Thyroid gland (tissue), 4 donors: ENCODE data around the gene LIPM.

Experiments used
- POLR2A ChIP-seq, 2 donors: fragments of 450-650 bp; IDR thresholded peaks; one replicate each; pipeline ENCODE4 v1.6.1; 2017; ENCODE audit warnings: antibody characterized with exemption in 2 of 2, mild to moderate bottlenecking in 2 of 2, moderate library complexity in 1 of 2
- TF ChIP-seq, protein P1 (sequence below), 6 experiments: fragments of 200-600 bp in 3 of 6; fragments of 450-650 bp in 3 of 6; sonication (generic) in 3 of 6; IDR thresholded peaks; one replicate each; pipeline ENCODE4 v1.5.1; 2016 to 2019; ENCODE audit warnings: antibody characterized with exemption in 6 of 6, mild to moderate bottlenecking in 2 of 6, inconsistent platforms in 1 of 6, moderate library complexity in 1 of 6

DNA sequence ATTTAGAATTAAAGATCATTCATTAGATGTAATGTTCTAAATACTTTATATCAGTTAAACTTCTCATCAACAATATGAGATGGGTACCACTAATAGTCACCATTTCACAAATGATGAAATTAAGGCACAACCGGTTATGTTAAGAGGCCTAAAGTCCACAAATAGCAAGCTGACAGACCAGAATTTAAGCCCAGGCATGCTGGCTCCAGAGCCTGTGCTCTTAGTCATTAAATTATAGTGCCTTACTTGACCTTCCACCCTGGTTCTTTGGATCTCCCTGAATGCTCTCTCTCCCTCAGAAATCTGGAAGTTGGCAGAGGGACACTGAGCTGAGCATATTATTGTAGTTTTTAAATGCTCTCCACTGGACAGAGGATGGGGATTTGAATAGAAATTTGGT is 39.1 kb upstream of the LIPM start:
- TF ChIP-seq, protein P1, sequence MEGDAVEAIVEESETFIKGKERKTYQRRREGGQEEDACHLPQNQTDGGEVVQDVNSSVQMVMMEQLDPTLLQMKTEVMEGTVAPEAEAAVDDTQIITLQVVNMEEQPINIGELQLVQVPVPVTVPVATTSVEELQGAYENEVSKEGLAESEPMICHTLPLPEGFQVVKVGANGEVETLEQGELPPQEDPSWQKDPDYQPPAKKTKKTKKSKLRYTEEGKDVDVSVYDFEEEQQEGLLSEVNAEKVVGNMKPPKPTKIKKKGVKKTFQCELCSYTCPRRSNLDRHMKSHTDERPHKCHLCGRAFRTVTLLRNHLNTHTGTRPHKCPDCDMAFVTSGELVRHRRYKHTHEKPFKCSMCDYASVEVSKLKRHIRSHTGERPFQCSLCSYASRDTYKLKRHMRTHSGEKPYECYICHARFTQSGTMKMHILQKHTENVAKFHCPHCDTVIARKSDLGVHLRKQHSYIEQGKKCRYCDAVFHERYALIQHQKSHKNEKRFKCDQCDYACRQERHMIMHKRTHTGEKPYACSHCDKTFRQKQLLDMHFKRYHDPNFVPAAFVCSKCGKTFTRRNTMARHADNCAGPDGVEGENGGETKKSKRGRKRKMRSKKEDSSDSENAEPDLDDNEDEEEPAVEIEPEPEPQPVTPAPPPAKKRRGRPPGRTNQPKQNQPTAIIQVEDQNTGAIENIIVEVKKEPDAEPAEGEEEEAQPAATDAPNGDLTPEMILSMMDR (IDR thresholded peaks at IDR 0.05) = no peak
- TF ChIP-seq POLR2A (IDR thresholded peaks at IDR 0.05) = no peak
